Measurements from ENCODE around the gene PLA2G3. TPM values are rescaled to one million over a fixed set of nuclear protein-coding genes. Genes with fewer than 3 reads are reported as not detected.

Gene PLA2G3
- total RNA-seq, 1 donor from 2014 or later, result not detected

- H3K4me3 ChIP-seq (ENCODE audit: low read depth, low read length), result no peak overlapping the region
- no peak for TF ChIP-seq CTCF (conservative IDR thresholded peaks at IDR 0.05; ENCODE audit: low read depth, low read length)
- DNase-seq (ENCODE audit: low read depth), result no peak
Observed at GRCh38 chr22:31134688-31135087, 5.6 kb downstream of the PLA2G3 start.

GRCh38 chr22:31133911-31134310 lies 6.4 kb downstream of the PLA2G3 start:
- DNase-seq (ENCODE audit: low read depth), result no peak
- no peak overlapping the region for H3K4me3 ChIP-seq (ENCODE audit: low read depth, low read length)
- TF ChIP-seq CTCF (conservative IDR thresholded peaks at IDR 0.05; ENCODE audit: low read depth, low read length), result no peak

GRCh38 chr22:31130873-31131272 lies 9.4 kb downstream of the PLA2G3 start:
- no peak for DNase-seq (ENCODE audit: low read depth)
- TF ChIP-seq CTCF (conservative IDR thresholded peaks at IDR 0.05; ENCODE audit: low read depth, low read length), result no peak
- no peak overlapping the region for H3K4me3 ChIP-seq (ENCODE audit: low read depth, low read length)

GRCh38 chr22:31128156-31128555 lies 12.2 kb downstream of the PLA2G3 start:
- DNase-seq (ENCODE audit: low read depth), result no peak
- no peak overlapping the region for H3K4me3 ChIP-seq (ENCODE audit: low read depth, low read length)
- no peak for TF ChIP-seq CTCF (conservative IDR thresholded peaks at IDR 0.05; ENCODE audit: low read depth, low read length)

GRCh38 chr22:31127181-31127772 lies 13.0 kb downstream of the PLA2G3 start:
- H3K4me3 ChIP-seq (ENCODE audit: low read depth, low read length), result no peak overlapping the region
- TF ChIP-seq CTCF (conservative IDR thresholded peaks at IDR 0.05; ENCODE audit: low read depth, low read length), result no peak
- no peak for DNase-seq (ENCODE audit: low read depth)

GRCh38 chr22:31126869-31127175 lies 13.5 kb downstream of the PLA2G3 start:
- DNase-seq (ENCODE audit: low read depth), result no peak
- H3K4me3 ChIP-seq (ENCODE audit: low read depth, low read length), result no peak overlapping the region
- TF ChIP-seq CTCF (conservative IDR thresholded peaks at IDR 0.05; ENCODE audit: low read depth, low read length), result no peak

- no peak for TF ChIP-seq CTCF (conservative IDR thresholded peaks at IDR 0.05; ENCODE audit: low read depth, low read length)
Observed at GRCh38 chr22:31126128-31126868, 14.0 kb downstream of the PLA2G3 start.

More at GRCh38 chr22:31126128-31126868, 14.0 kb downstream of the PLA2G3 start:
- DNase-seq (ENCODE audit: low read depth), result no peak
- H3K4me3 ChIP-seq (ENCODE audit: low read depth, low read length), result no peak overlapping the region

Measured in epithelial cell of proximal tubule (primary cell).